GM18909 (cell line): Measurements from ENCODE around the gene COL13A1.

Source experiments
- ATAC-seq: cut with Tn5 transposase; IDR thresholded peaks from one replicate; pipeline ENCODE4 v1.9.1; 2021; ENCODE audit warnings: mild to moderate bottlenecking; ENCODE audit not compliant: unreplicated experiment, poor library complexity

The COL13A1 gene

DNA sequence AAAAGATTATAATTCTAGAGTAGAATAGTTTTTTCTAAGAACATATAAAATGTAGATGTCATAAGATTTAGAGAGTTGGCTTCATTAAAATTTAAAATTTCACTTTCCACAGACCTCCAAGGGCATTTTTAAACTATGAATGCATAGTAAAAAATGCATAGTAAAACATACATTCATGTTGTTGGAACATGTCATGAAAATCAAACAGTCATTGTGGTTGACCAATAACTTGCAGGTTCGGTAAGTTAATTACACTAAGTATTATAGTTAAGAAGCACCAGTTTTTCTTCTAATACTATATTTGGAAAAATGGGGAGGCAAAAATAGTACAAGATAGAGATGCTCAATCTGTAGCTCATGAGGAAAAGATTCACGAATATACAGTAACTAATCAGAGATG, 189.4 kb downstream of the COL13A1 start:
- no peak for ATAC-seq

DNA sequence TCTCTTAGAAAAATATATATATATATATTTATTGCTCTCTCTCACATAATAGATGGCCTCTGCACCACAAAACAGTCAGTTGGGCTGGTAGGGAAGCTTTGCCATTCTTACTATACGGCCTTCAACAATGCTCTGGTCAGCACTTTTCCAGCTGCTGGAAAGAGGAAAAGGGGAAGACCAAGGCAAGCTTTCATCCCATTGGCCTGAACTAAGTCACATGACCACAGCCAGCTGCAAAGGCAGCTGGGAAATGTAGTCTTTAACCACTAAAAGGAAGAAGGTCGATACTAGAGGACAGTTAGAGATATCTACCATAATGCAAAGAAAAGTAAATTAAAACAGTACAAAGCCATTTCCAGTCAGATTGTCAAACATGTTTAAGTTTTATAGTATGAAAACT, 192.6 kb downstream of the COL13A1 start:
- ATAC-seq = no peak

DNA sequence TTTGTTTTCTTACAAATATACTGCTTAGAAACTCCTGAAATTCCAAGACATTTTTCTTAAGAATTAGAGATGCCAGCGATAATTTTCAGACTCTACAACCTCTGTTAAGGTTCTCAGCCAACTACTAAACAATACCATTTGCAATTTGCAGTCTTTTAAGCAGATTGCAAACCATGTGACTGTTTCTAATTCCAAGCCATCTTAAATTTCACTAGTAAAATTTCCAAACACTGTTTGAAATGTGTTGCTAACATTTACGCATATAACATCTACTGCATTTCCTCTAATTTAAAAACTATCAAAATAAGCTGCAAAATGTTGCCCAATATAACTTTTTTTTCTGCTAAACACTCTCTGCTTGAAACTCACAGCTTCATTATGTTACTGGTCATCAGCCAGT, 194.9 kb downstream of the COL13A1 start:
- ATAC-seq = no peak

DNA sequence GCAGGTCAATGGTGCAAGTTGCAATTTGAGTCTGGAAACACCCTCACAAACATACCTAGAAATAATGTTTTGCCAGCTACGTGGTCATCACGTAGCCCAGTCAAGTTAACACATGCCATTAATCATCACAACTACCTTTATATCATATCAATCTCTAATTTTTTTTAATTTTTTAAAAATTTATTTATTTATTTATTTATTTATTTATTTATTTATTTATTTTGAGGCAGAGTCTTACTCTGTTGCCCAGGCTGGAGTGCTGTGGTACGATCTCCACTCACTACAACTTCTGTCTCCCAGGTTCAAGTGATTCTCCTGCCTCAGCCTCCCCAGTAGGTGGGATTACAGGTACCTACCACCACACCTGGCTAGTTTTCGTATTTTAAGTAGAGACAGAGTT, 198.6 kb downstream of the COL13A1 start:
- no peak for ATAC-seq

DNA sequence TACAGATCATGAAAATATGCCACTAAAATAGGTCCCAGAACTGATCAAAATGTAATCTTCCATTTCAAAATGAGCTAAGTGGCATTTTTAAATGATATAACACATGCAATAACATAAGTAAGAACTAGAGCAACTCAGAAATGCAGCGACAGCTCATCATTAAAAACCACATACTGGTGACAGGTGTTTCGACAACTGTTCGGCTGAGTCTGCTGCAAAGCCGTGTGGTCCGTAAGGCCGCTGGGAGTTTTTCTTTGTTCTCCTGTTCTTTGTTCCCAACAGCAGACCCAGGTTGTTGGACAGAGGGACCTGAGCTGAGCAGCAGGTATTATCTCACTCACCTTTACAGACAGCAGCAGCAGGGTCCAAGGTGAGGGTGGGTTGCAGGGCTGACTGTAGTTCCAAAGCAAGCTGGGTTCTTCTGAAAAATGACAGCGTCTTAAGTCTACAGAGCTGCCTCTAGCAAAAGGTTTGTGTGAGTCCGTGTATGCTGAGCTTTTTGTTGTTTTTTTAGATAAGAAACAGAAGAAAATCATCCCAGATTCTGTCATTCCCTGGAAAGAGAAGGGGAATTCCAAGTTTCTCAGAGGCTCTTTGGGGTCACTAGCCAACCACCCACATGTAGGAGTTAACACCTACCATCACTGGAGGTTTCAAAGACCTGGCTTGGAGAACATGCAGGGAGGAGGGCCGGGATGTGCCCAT, 205.6 kb downstream of the COL13A1 start:
- no peak for ATAC-seq
